Skeletal muscle cell (primary cell): ENCODE results near the gene RS1.

Source experiments
- DNase-seq: peaks from one replicate; pipeline ENCODE4 v3.0.0-alpha.2; 2010; ENCODE audit warnings: low read depth
- H3K4me3 ChIP-seq: 2 replicates; pipeline ENCODE4 v1.5.1; 2011; ENCODE audit warnings: low read depth, mild to moderate bottlenecking, control low read depth, low read length, moderate library complexity

The RS1 gene

GRCh38 chrX:18617407-18617750 is 54.5 kb downstream of the RS1 start:
- DNase-seq: peak; percentile 26
- H3K4me3 ChIP-seq: no peak overlapping the region

GRCh38 chrX:18616688-18617406 is 55.1 kb downstream of the RS1 start:
- H3K4me3 ChIP-seq: no peak overlapping the region
- DNase-seq: no peak

- H3K4me3 ChIP-seq: no peak overlapping the region
- no peak for DNase-seq
Measured at GRCh38 chrX:18613930-18614639, 57.8 kb downstream of the RS1 start.

DNA sequence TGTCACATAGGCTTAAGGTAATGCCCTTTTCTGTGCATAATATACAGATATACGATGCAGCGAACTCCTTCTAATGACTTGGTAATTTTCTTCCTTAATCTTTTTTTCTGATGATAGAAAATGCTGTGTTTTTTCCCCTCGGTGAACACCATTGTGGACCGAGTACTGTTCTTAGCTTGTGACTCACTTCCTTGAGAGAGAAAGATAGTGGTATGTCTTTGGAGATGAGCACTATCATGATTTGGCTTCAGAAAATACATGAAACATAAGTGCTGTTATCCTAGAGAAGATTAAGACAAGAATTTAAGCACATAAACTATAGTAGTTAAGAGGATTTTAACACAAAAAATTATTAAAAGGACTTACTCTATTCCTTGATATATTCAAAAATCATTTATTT is 63.9 kb downstream of the RS1 start:
- no peak overlapping the region for H3K4me3 ChIP-seq
- no peak for DNase-seq

DNA sequence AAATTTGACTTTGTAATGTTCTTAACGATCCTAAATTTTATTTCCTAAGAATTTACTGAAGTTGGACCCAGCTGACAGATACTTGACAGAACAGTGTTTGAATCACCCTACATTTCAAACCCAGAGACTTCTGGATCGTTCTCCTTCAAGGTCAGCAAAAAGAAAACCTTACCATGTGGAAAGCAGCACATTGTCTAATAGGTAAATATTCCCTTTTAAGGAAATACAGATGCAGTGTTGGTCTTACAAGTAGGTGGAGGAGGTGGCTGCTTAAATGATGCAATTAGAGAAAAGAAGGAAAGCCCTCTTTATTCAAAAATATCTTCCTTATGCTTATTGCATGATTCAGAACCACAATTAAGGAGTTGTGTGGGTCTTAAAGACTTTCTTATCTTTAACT is 73.5 kb downstream of the RS1 start:
- DNase-seq: no peak
- H3K4me3 ChIP-seq: no peak overlapping the region

- no peak for DNase-seq
- H3K4me3 ChIP-seq: no peak overlapping the region
Measured at GRCh38 chrX:18596096-18596495, 75.8 kb downstream of the RS1 start.

DNA sequence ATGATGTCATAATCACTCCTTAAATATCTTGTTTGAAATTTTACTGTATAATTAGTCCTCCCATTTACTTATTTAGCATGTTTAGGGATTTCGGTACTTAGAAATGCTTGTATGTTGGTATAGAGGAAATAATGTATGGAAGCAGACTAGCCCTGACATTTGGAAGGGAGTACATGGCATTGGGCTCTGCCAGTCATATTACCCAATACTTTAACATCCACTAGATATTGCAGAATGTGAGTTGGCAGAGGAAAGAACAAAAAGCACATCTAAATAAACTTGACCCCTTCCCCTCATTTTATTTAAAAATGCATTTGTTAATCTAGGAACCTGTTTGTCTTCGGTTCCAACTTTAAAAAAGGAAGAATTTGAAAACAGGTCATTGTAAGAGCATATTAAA is 77.8 kb downstream of the RS1 start:
- no peak for DNase-seq
- H3K4me3 ChIP-seq: no peak overlapping the region

DNA sequence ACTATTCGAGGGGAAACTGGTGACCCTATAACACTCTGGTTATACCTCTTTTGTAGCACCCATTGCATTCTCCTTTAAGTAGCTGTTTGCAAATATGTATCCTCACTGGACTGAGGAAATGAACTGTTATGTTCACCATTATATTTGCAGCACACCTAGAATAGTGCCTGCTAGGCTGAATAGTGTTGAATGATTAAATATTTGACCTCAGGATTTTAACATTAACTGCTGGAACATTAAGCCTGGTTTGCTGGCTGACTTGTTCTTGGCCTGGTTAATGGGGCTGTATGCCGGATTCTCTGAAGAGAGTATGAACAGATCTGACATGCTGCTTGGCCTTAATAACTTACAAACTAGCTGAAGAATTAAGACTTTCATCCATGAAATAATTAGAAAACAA is 80.1 kb downstream of the RS1 start:
- no peak overlapping the region for H3K4me3 ChIP-seq
- DNase-seq: no peak
